HS-27A (cell line): ENCODE data around the gene VPS39.

ENCODE experiments used
- DNase-seq: peaks from one replicate; pipeline ENCODE4 v3.0.0-alpha.2; 2012; ENCODE audit warnings: low read depth, missing footprints

The VPS39 gene

DNA sequence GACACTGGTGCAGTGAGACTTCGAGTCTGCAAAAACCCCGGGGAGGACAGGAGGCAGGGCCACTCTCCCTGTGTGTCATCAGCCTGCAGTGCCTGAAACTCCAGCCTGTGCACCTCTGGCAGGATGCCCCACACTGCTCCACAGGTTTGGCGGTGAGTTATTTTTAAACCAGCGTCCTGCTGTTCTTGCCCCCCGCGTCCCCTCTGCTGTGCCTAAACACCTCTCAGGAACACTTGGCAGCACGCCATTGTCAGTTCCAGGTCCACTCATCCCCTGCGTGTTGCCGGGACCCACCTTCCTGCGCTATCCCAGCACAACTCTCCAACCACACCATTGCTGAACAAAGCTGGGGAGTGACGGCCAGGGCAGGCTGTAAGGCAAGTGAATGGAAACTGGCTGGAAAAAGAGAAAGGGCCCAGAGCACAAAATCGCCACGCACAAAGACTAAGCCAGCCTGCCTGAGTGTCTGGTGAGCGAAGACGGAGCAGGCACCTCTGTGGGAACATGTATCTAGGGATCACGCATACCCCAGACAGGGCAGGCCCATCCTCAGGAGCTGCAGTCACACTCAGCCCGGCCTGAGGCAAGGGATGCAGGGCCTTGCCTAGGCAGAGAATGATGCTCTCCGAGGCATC is 48.6 kb downstream of the VPS39 start:
- DNase-seq = no peak

- no peak for DNase-seq
Observed at GRCh38 chr15:42158941-42159340, 49.2 kb downstream of the VPS39 start.

DNA sequence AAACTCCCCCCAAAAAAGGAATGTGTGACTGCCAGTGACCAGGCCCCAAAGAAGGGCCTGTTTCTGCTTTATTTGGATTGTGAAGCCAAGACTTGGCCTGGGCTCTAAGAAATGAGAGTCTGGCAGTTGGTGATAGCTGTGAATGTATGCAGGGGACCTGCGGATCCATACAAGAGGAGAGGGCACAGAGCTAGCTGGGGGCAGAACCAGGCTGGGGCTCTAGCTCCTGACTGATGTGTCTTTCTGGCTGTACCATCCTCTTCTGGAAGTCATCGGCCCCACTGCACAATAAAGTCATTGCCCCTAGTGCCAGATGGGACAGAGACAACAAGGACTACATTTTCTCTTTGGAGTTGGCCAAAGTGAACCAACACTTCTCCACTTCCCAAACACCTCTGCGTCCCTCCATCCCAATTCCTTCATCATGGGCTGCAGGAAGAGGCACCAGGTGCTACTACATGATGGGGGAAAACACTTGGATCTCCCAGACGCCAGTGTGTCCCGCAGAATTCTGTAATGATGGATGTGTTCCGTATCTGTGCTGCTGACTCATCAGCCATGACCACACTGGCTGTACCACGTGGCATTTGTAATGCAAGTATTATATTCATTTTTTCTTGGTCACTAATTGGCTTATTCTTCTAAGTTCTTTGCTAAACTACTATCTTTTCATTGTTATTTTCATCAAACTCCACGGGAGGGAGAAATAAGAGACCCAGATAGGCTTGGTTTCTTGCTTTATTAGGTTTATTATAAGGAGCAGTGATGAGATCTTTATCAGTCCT is 49.9 kb downstream of the VPS39 start:
- DNase-seq = no peak

DNA sequence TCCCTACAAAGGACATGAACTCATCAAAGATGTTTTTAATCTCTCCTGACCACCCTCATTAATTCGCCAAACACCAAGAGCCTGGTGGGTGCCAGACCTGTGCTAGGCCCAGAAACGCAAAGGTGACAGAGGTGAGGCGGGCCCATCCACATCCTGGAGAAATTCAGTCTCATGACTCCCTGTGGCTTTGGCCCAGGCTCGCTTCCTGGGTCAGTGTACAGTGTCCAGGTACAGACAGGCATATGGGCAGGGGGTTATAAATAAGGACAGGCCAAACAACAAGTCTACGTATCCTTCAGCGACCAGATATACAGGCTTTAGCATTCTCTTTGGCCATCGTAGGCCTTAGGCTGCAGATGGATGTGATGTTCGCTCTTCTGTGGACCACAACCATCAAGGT is 50.7 kb downstream of the VPS39 start:
- no peak for DNase-seq

GRCh38 chr15:42156243-42156922 is 51.7 kb downstream of the VPS39 start, which contains the start of gene PLA2G4F:
Gene PLA2G4F, minus strand, starts transcription at chr15:42156636. Its CDS starts 87 bp downstream, at chr15:42156549.
- no peak for DNase-seq

GRCh38 chr15:42155546-42156242 is 52.4 kb downstream of the VPS39 start:
- DNase-seq = no peak

- no peak for DNase-seq
Observed at GRCh38 chr15:42154956-42155355, 53.1 kb downstream of the VPS39 start.

DNA sequence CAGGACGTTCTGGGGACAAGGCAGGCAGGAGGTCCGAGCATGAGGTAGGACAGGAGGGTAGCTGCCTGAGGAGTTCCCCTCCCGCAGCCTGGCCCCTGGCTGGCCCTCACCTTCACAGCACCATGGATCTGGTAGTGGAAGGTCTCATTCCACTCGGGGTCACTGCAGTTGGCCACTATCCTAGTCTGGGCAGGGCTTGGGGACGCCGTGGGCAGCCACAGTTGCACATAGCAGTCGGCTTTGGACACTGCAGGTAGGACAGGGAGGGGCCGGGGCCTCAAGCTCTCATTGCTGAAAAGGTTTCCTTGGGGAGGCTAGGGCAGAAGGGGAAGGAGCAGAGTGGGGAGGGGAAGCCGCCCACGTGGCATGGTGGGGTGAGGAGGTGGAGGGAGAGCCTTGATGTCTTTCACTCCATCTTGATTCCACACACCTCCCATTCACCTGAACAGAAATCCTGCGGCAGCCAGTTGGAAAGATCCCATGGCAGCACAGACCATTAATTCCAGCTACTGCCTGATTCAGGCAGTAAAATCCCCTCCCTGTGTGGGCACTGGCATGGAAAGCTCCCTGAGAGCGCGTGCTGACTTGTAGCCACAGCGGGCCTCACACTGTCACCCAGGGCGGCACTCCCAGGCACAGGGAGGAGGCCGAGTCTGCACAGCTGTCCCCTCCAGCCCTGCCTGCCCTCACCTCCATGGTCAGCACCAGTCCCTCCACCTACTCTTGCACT is 53.7 kb downstream of the VPS39 start:
- DNase-seq = no peak

GRCh38 chr15:42153874-42154211 is 54.3 kb downstream of the VPS39 start:
- no peak for DNase-seq

DNA sequence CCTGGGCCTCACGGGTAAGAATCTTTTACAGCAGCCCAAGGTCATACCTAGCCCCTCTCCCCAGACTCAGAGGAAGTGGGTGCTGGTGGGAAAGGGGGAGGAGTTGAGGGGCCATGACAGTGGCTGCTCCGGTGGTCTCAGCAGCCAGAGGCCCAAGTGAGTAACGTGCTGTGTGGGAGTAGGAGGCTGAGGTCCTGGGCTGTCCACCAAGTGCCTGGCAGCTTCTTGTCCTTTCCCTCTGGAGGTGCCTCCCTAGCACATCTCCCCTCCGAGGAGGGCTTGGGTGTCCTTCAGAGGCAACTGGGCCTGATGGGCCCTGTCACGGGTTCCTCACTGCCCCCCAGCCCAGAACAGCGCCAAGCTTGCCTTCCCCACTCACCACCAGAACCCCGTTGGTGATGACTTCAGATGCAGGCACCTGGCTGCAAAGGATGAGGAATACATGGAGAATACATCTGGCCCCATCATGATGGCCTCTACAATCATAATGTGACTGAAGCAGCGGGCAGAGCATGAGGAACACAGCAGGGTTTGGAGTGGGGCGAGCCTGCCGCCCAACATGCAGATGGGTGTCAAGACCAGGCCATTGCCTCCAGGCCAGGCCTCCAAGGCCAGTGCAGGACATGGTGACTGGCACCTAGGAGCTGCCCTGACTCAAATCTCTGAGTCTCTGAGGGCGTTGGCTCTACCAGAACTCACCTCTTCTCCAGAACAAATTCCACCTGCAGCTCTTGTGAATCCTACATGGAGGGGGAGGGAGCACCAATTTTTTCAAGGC is 55.0 kb downstream of the VPS39 start:
- DNase-seq = no peak

DNA sequence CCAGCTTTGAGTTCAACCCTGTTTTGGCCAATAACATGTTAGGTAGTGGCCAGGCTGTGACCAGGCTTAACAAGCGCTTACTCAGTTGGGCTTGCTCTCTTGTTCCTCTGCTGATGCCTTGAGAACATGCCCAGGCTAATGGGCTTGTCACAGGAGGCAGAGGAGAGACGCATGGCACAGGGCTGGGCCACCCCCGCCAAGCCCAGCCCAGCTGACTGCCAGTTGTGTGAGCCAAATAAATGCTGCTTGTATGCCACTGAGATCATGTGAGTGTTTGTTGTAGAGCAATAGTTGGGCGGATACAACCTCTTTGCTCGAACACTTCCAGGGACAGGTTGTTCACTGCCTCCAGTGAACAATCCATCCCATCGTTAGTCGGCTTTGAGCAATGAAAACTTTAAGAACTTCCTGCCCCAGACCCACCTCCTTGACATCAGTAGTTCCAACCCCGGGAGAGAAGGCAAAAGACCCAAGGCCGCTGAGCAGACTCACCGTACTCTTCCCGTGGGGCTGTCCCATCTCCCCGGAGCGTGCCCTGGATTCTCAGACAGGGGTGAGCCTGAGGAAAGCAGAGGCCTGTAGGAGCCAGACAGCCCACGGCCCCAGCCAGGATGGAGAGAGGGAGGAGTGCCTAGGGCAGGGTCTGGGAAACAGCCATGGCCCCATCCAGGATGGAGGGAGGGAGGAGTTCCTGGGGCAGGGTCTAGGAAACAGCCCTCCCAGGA is 55.7 kb downstream of the VPS39 start:
- no peak for DNase-seq

GRCh38 chr15:42151736-42152135 is 56.4 kb downstream of the VPS39 start:
- DNase-seq = no peak

DNA sequence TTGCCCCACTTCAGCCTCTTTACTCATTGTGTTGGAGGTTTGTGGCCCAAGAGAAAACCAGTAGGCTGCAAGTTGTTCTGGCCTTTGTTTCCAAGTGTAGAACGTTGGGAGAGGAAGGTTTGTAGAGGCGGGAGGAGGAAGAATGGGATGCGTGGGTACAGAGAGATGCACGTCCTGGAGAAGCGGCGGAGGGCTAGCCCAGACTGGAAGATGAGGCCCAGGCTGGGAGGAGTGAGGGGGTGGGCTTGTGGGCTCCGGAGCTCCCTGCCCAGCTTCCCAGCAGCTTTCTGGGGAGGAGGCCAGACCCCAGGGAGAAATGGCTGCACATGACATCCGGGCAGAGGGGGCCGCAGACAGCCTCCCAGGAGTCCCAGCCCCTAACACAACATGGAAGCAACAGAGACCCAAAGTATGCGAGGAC is 57.0 kb downstream of the VPS39 start:
- DNase-seq = no peak

GRCh38 chr15:42150219-42150970 is 57.7 kb downstream of the VPS39 start:
- no peak for DNase-seq

- no peak for DNase-seq
Observed at GRCh38 chr15:42149493-42150218, 58.4 kb downstream of the VPS39 start.

GRCh38 chr15:42148808-42149492 is 59.2 kb downstream of the VPS39 start:
- DNase-seq = no peak

DNA sequence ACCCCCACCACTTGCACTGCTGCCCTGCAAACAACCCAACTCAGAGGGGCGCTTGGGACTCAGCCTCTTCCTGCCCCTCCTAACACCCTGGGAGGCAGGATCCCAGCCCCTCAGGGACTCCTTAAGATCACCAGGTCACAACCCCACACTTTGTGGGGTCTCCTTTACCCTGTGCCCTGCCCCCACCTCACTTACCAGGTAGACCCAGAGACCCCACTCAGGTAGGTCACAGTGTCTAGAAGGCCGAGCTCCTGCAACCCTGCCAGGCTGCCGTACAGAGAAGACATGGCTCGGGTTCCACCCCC is 60.7 kb downstream of the VPS39 start:
- no peak for DNase-seq
